ENCODE measurements around the gene SS18L1.

DNA sequence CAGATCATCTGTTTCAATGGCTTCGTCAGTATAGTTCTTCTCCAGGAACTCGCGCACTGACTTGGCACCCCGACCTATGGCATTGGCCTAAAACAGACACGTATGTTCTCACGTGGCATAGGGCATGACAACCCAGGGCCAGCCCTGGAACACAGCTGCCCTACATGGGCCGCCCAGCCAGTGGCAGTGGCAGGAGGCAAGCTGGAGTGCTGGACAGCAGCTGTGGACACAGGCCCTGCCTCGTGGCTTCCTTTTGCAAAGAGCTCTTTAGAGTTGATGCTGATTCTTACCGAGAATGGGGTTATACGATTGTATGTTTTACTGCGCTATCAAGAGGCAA is 5.4 kb upstream of the SS18L1 start:
- TF ChIP-seq, protein P1, sequence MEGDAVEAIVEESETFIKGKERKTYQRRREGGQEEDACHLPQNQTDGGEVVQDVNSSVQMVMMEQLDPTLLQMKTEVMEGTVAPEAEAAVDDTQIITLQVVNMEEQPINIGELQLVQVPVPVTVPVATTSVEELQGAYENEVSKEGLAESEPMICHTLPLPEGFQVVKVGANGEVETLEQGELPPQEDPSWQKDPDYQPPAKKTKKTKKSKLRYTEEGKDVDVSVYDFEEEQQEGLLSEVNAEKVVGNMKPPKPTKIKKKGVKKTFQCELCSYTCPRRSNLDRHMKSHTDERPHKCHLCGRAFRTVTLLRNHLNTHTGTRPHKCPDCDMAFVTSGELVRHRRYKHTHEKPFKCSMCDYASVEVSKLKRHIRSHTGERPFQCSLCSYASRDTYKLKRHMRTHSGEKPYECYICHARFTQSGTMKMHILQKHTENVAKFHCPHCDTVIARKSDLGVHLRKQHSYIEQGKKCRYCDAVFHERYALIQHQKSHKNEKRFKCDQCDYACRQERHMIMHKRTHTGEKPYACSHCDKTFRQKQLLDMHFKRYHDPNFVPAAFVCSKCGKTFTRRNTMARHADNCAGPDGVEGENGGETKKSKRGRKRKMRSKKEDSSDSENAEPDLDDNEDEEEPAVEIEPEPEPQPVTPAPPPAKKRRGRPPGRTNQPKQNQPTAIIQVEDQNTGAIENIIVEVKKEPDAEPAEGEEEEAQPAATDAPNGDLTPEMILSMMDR (IDR thresholded peaks at IDR 0.05): no peak
- TF ChIP-seq POLR2A (IDR thresholded peaks at IDR 0.05) (no peak), POLR2AphosphoS5 (IDR thresholded peaks at IDR 0.05) (no peak)
